Vagina (tissue), 2 donors: ENCODE measurements around the gene LIPH.

Experiments used
- POLR2A ChIP-seq, 2 donors: fragments of 450-650 bp; IDR thresholded peaks; one replicate each; pipeline ENCODE4 v1.6.1; 2017; ENCODE audit warnings: antibody characterized with exemption in 2 of 2, mild to moderate bottlenecking in 2 of 2, moderate library complexity in 2 of 2
- TF ChIP-seq, protein P1 (sequence below), 3 experiments: fragments of 450-650 bp in 2 of 3; fragments of 200-600 bp in 1 of 3; sonication (generic) in 1 of 3; IDR thresholded peaks; one replicate each; pipeline ENCODE4 v1.5.1; 2017 to 2019; ENCODE audit warnings: antibody characterized with exemption in 3 of 3, mild to moderate bottlenecking in 2 of 3, moderate library complexity in 2 of 3

GRCh38 chr3:185528532-185528931 is 23.9 kb downstream of the LIPH start:
- TF ChIP-seq POLR2A (IDR thresholded peaks at IDR 0.05) = no peak
- TF ChIP-seq, protein P1, sequence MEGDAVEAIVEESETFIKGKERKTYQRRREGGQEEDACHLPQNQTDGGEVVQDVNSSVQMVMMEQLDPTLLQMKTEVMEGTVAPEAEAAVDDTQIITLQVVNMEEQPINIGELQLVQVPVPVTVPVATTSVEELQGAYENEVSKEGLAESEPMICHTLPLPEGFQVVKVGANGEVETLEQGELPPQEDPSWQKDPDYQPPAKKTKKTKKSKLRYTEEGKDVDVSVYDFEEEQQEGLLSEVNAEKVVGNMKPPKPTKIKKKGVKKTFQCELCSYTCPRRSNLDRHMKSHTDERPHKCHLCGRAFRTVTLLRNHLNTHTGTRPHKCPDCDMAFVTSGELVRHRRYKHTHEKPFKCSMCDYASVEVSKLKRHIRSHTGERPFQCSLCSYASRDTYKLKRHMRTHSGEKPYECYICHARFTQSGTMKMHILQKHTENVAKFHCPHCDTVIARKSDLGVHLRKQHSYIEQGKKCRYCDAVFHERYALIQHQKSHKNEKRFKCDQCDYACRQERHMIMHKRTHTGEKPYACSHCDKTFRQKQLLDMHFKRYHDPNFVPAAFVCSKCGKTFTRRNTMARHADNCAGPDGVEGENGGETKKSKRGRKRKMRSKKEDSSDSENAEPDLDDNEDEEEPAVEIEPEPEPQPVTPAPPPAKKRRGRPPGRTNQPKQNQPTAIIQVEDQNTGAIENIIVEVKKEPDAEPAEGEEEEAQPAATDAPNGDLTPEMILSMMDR (IDR thresholded peaks at IDR 0.05) = no peak
